Gastroesophageal sphincter (tissue), 4 donors: ENCODE results near the gene SLC25A38. TPM values are rescaled to one million over a fixed set of nuclear protein-coding genes. Genes with fewer than 3 reads are reported as not detected.
"Not testable (repeated sequence)": the region's sequence is repeated elsewhere in the genome, so short reads cannot be mapped to it uniquely, and the experiment has no call there.

Experiments
- ATAC-seq: fragments of 150-250 bp; one replicate; pipeline ENCODE4 v1.9.1; 2016; ENCODE audit warnings: mild to moderate bottlenecking, moderate library complexity
- H3K27ac ChIP-seq, 4 donors: fragments of 200-600 bp; sonication (generic) in 3 of 4; 1 replicate in 3 of 4; 2 replicates in 1 of 4; pipeline ENCODE4 v1.5.1; 2016 to 2019
- H3K27me3 ChIP-seq: fragments of 200-600 bp; sonication (generic); one replicate; pipeline ENCODE4 v1.5.1; 2019
- H3K36me3 ChIP-seq, 2 donors: fragments of 200-600 bp; sonication (generic); one replicate each; pipeline ENCODE4 v1.5.1; 2019; ENCODE audit warnings: control low read depth in 1 of 2
- H3K4me1 ChIP-seq, 3 donors: fragments of 200-600 bp; sonication (generic); 1 replicate in 2 of 3; 2 replicates in 1 of 3; pipeline ENCODE4 v1.5.1; 2016 to 2019; ENCODE audit warnings: control low read depth in 2 of 3
- H3K4me3 ChIP-seq, 2 donors: fragments of 200-600 bp; sonication (generic); one replicate each; pipeline ENCODE4 v1.5.1; 2019; ENCODE audit warnings: mild to moderate bottlenecking in 1 of 2, moderate library complexity in 1 of 2
- H3K9me3 ChIP-seq, 3 donors: fragments of 200-600 bp; sonication (generic); one replicate each; pipeline ENCODE4 v1.5.1; 2017 to 2019; ENCODE audit warnings: control low read depth in 2 of 3
- CTCF ChIP-seq, 4 experiments: fragments of 200-600 bp in 2 of 4; fragments of 450-650 bp in 2 of 4; sonication (generic) in 1 of 4; IDR thresholded peaks; one replicate each; pipeline ENCODE4 v1.5.1; 2017 to 2019; ENCODE audit warnings: antibody characterized with exemption in 4 of 4, mild to moderate bottlenecking in 2 of 4, moderate library complexity in 2 of 4
- EP300 ChIP-seq: sonication (generic); formaldehyde crosslinking; IDR thresholded peaks from one replicate; pipeline ENCODE4 v1.6.1; 2017; ENCODE audit warnings: antibody characterized with exemption, mild to moderate bottlenecking
- POLR2A ChIP-seq, 2 donors: fragments of 450-650 bp; IDR thresholded peaks; one replicate each; pipeline ENCODE4 v1.6.1; 2017; ENCODE audit warnings: antibody characterized with exemption in 2 of 2, mild to moderate bottlenecking in 2 of 2, moderate library complexity in 1 of 2
- POLR2AphosphoS5 ChIP-seq: sonication (generic); formaldehyde crosslinking; IDR thresholded peaks from one replicate; pipeline ENCODE4 v1.6.1; 2017; ENCODE audit warnings: antibody characterized with exemption
- WGBS, 2 donors: methylation state at CpG; one replicate each; pipeline ENCODE4 v1.1.5; 2018; ENCODE audit warnings: low coverage in 1 of 2; 5-methylcytosine and 5-hydroxymethylcytosine counted together
- total RNA-seq, 4 donors: library from RNA; depleted of rRNA; stranded (reverse); fragments of >200 nt; gene quantifications; one replicate each; pipeline ENCODE4 v1.1.0, GENCODE V29; 2016

SLC25A38 gene
- total RNA-seq, 4 donors from 2014 or later: 24.9 to 44.8 (median 28.5) TPM

GRCh38 chr3:39409514-39410136, 26.5 kb downstream of the SLC25A38 start:
- no peak for TF ChIP-seq POLR2AphosphoS5
- TF ChIP-seq POLR2A (IDR thresholded peaks at IDR 0.05): no peak
- no peak for TF ChIP-seq CTCF (IDR thresholded peaks at IDR 0.05)
- TF ChIP-seq EP300: no peak
- no peak for ATAC-seq
- H3K4me1 ChIP-seq: peaks cover 0 to 48% (median 13%) of the 10 kb centered on the region in 3 donors
- H3K4me3 ChIP-seq: no peak overlapping the region
- no peaks in the 10 kb centered on the region for H3K9me3 ChIP-seq
- no peaks in the 10 kb centered on the region for H3K27me3 ChIP-seq
- WGBS, 2 donors: 64 to 88% methylated on average over 5 of the region's 7 CpGs
- H3K27ac ChIP-seq: no peak overlapping the region
- H3K36me3 ChIP-seq: peaks cover 0 to 67% of the 10 kb centered on the region in 2 donors

- no peak for ATAC-seq
- Histone ChIP-seq H3K27me3 (no peaks in the 10 kb centered on the region), H3K27ac (no peak overlapping the region), H3K4me1 (peaks cover 0 to 45% (median 13%) of the 10 kb centered on the region in 3 donors), H3K9me3 (no peaks in the 10 kb centered on the region), H3K4me3 (no peak overlapping the region), H3K36me3 (peaks cover 0 to 69% of the 10 kb centered on the region in 2 donors)
- WGBS, 2 donors: 90% methylated on average over 3 of the region's 7 CpGs; no CpG with 5 or more reads in 1 of the 2 donors
- TF ChIP-seq POLR2AphosphoS5: no peak
- no peak for TF ChIP-seq POLR2A (IDR thresholded peaks at IDR 0.05)
- no peak for TF ChIP-seq EP300
These were observed 27.7 kb downstream of the SLC25A38 start for GRCh38 chr3:39410893-39411292.

GRCh38 chr3:39412668-39413260, 29.6 kb downstream of the SLC25A38 start:
- Histone ChIP-seq H3K9me3 (no peaks in the 10 kb centered on the region), H3K36me3 (peaks cover 0 to 68% of the 10 kb centered on the region in 2 donors), H3K27ac (no peak overlapping the region), H3K4me1 (peaks cover 0 to 38% (median 12%) of the 10 kb centered on the region in 3 donors), H3K4me3 (no peak overlapping the region), H3K27me3 (no peaks in the 10 kb centered on the region)
- TF ChIP-seq POLR2A (IDR thresholded peaks at IDR 0.05) (no peak), CTCF (IDR thresholded peaks at IDR 0.05) (no peak), EP300 (no peak), POLR2AphosphoS5 (no peak)
- WGBS, 2 donors: 73 to 75% methylated on average over 5 to 6 of the region's 9 CpGs
- no peak for ATAC-seq

GRCh38 chr3:39413691-39414420, 30.7 kb downstream of the SLC25A38 start:
- H3K27ac ChIP-seq: no peak overlapping the region
- no peaks in the 10 kb centered on the region for H3K9me3 ChIP-seq
- H3K27me3 ChIP-seq: no peaks in the 10 kb centered on the region
- H3K4me1 ChIP-seq: peaks cover 0 to 30% (median 2%) of the 10 kb centered on the region in 3 donors
- 57 to 70% methylated on average over 5 to 6 of the region's 6 CpGs for WGBS, 2 donors
- no peak for TF ChIP-seq POLR2AphosphoS5
- TF ChIP-seq POLR2A (IDR thresholded peaks at IDR 0.05): no peak
- no peak for ATAC-seq
- no peak overlapping the region for H3K4me3 ChIP-seq
- peaks cover 0 to 58% of the 10 kb centered on the region in 2 donors for H3K36me3 ChIP-seq

GRCh38 chr3:39414421-39414907, 31.3 kb downstream of the SLC25A38 start:
- TF ChIP-seq POLR2A (IDR thresholded peaks at IDR 0.05): no peak
- no peak for TF ChIP-seq EP300
- no peak for TF ChIP-seq CTCF (IDR thresholded peaks at IDR 0.05)
- no peak for TF ChIP-seq POLR2AphosphoS5
- no peaks in the 10 kb centered on the region for H3K27me3 ChIP-seq
- H3K36me3 ChIP-seq: peaks cover 0 to 54% of the 10 kb centered on the region in 2 donors
- WGBS, 2 donors: 59 to 69% methylated on average over 2 of the region's 2 CpGs
- H3K27ac ChIP-seq: no peak overlapping the region
- no peak overlapping the region for H3K4me3 ChIP-seq
- ATAC-seq: no peak
- H3K4me1 ChIP-seq: peaks cover 0 to 24% (median 2%) of the 10 kb centered on the region in 3 donors
- no peaks in the 10 kb centered on the region for H3K9me3 ChIP-seq

- peaks cover 0 to 45% of the 10 kb centered on the region in 2 donors for H3K36me3 ChIP-seq
- 83 to 84% methylated on average over 3 of the region's 3 CpGs for WGBS, 2 donors
- not testable (repeated sequence) for H3K27ac ChIP-seq, H3K4me3 ChIP-seq, H3K9me3 ChIP-seq, H3K27me3 ChIP-seq, ATAC-seq
- H3K4me1 ChIP-seq: peaks cover 0 to 16% (median 2%) of the 10 kb centered on the region in 3 donors
These were observed 32.1 kb downstream of the SLC25A38 start for GRCh38 chr3:39415302-39415701.
